ENCODE measurements around the gene MYL6B.
A peak's percentile ranks its signal among the peaks of the same experiment; 100 is the strongest.

The MYL6B gene

DNA sequence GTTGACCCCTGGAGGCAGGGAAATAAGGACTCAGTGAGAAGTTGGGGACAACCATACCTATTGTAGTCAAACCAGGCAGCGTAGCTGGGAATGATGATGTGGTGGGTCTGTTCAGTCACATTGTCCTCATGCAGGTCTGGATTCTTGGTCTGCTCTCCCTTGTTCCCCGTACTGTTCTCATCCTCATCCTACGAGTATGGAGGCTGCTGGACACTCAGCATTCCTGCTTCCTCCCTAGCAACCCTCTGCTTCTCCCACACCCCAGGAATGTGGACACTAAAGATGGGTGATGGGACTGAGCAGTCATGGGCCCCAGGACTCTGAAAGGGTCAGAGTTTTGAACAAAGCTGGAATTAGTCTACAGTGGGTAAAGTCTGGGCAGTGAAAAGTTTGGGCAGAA lies 26.0 kb downstream of the MYL6B start:
- H3K4me3 ChIP-seq (ENCODE audit: low read length), result no peak overlapping the region
- no peaks in the 10 kb centered on the region for H3K27me3 ChIP-seq (ENCODE audit: control insufficient read depth, insufficient read depth, low read length)
- H3K9me3 ChIP-seq (ENCODE audit: control insufficient read depth, insufficient read depth, low read length), result no peaks in the 10 kb centered on the region
- H3K4me1 ChIP-seq (ENCODE audit: control insufficient read depth, insufficient read depth, low read length), result no peaks in the 10 kb centered on the region
- no peak overlapping the region for H3K27ac ChIP-seq (ENCODE audit: low read length)
- peaks cover 26% of the 10 kb centered on the region for H3K36me3 ChIP-seq (ENCODE audit: control insufficient read depth, insufficient read depth, low read length)
- WGBS (ENCODE audit: insufficient coverage, insufficient read length), result no CpG with 5 or more reads among the region's 3 CpGs
- DNase-seq (ENCODE audit: low read depth, low spot score), result no peak

DNA sequence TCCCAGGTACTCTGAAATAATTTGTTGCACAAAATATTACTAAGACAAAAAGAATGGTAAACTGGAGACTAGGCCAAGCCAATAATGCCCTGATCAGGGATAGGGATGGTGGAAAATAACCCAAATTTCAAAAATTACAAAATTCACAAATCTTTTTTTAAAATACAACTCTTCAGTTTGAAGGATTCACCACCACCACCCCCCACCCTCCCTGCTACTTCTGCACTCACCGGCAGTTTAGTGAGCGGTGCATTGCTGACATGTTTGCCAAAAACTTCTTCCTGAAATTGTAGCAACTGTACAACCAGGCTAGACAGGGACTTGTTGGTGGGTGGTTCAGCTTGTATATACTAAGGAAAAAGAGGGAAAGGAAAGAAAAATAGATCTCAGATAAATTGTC lies 34.6 kb downstream of the MYL6B start:
- Histone ChIP-seq H3K4me1 (ENCODE audit: control insufficient read depth, insufficient read depth, low read length) (no peaks in the 10 kb centered on the region), H3K27ac (ENCODE audit: low read length) (no peak overlapping the region), H3K9me3 (ENCODE audit: control insufficient read depth, insufficient read depth, low read length) (no peaks in the 10 kb centered on the region), H3K4me3 (ENCODE audit: low read length) (no peak overlapping the region), H3K36me3 (ENCODE audit: control insufficient read depth, insufficient read depth, low read length) (peaks cover 24% of the 10 kb centered on the region; the same call in 1 of the 2 replicates), H3K27me3 (ENCODE audit: control insufficient read depth, insufficient read depth, low read length) (no peaks in the 10 kb centered on the region)
- DNase-seq (ENCODE audit: low read depth, low spot score), result no peak
- WGBS (ENCODE audit: insufficient coverage, insufficient read length), result no CpG with 5 or more reads among the region's 2 CpGs

DNA sequence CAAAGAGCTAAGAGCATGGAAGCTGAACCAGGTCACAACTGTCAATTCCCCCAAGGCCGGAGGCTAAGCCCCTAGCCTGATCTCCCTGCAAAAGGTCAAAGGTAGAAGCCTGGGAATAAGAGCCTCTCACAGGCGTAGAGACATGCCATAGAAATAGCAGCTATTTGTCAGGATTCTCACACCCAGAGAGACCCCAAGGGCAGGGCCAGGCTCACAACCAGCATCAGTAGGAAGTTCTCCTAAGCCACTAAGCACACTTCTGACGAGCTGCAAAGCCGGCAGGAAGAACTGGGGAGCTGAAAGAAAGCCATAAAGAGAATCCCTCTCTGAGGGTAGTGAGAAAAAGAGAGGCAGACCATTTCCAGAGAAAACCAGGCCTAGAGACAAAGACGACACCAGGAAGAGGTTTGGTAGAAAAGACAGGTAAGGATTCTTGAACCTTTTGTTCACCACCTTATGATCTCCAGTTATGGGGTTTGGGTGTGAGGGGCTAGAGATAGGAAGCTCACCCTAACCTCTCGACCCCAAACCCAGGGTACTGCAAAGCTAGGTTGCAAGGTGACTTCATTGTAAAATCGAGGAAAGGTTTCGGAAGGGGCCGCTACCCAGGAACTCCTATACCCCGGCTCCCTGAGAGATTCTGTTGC lies 35.9 kb downstream of the MYL6B start:
- peaks cover 20% of the 10 kb centered on the region; the same call in 1 of the 2 replicates for H3K36me3 ChIP-seq (ENCODE audit: control insufficient read depth, insufficient read depth, low read length)
- H3K4me1 ChIP-seq (ENCODE audit: control insufficient read depth, insufficient read depth, low read length), result no peaks in the 10 kb centered on the region
- H3K4me3 ChIP-seq (ENCODE audit: low read length), result peak overlapping the region; percentile 88; the same call in 1 of the 2 replicates
- no peaks in the 10 kb centered on the region for H3K27me3 ChIP-seq (ENCODE audit: control insufficient read depth, insufficient read depth, low read length)
- no peaks in the 10 kb centered on the region for H3K9me3 ChIP-seq (ENCODE audit: control insufficient read depth, insufficient read depth, low read length)
- DNase-seq (ENCODE audit: low read depth, low spot score), result no peak
- H3K27ac ChIP-seq (ENCODE audit: low read length), result no peak overlapping the region
- WGBS (ENCODE audit: insufficient coverage, insufficient read length), result no CpG with 5 or more reads among the region's 10 CpGs

DNA sequence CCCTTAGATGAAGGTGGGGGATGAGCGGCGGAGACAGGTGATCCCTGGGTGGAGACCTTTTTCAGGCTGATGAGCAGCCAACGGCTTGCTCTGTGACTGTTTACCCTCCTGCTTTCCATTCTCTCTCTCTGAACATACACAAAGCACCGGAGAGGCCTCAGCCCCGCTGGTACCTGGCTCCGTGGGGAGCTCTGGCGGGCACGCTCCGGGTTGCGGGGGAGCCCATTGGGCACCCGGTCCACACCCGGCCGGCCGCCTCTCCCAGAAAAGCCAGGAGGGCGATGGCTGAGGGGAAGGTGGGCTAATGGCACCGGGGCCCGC lies 36.4 kb downstream of the MYL6B start:
- no peak for DNase-seq (ENCODE audit: low read depth, low spot score)
- H3K9me3 ChIP-seq (ENCODE audit: control insufficient read depth, insufficient read depth, low read length), result no peaks in the 10 kb centered on the region
- no peak overlapping the region for H3K27ac ChIP-seq (ENCODE audit: low read length)

DNA sequence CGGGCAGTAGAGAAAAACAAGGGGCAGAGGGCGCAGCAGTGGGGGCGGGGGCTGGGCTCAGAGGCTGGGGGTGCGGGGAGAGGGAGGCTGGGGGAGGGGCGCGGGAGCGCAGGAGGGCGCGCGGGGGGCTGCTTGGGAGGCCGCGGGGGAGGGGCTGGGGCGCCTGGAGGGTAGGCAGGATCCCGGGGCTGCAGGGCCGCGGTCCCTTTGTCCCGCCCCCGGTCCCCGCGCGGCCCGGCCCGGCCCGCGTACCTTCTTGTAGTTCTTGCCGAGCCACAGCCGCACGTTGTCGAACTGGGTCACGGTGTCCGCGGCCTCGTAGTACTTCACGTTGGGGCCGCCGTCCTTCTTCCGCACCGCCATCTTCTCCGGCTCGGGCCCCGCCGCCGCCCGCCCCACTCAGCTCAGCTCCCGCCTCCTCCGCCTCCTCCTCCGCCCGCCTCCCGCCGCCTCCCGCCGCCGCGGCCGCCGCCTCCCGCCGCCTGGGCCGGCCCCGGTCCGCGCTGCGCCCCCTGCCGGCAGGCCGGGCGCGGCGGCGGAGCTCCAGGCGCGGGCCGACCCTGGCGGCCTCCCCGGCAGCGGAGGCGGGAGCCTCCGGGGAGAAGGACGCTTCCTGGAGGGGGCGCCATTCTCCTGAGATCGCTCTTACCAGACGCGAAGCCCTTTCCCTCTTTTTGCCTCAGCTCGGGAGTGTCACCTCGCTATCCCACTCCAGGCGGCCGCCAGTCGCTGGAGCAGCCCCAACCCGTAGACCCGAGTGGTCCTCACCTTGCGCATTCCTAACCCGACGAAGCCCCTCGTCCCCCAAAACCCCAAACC lies 36.9 kb downstream of the MYL6B start, which contains the start of gene SMARCC2:
TSS of gene SMARCC2 (minus strand) at position 385 of the 819 bp plus-strand sequence. CDS start at position 363, 22 bp downstream.
- H3K27me3 ChIP-seq (ENCODE audit: control insufficient read depth, insufficient read depth, low read length), result no peaks in the 10 kb centered on the region
- H3K4me3 ChIP-seq (ENCODE audit: low read length), result peak within 1 kb of the TSS; percentile 88
- H3K36me3 ChIP-seq (ENCODE audit: control insufficient read depth, insufficient read depth, low read length), result peaks cover 15% of the 10 kb centered on the region; the same call in 1 of the 2 replicates
- no peaks in the 10 kb centered on the region for H3K9me3 ChIP-seq (ENCODE audit: control insufficient read depth, insufficient read depth, low read length)
- H3K4me1 ChIP-seq (ENCODE audit: control insufficient read depth, insufficient read depth, low read length), result no peaks in the 10 kb centered on the region
- peak; percentile 72 for DNase-seq (ENCODE audit: low read depth, low spot score)
- WGBS (ENCODE audit: insufficient coverage, insufficient read length), result no CpG with 5 or more reads among the region's 93 CpGs
- no peak within 1 kb of the TSS for H3K27ac ChIP-seq (ENCODE audit: low read length)

More for the DNA sequence above, 36.4 kb downstream of the MYL6B start:
- Histone ChIP-seq H3K27me3 (ENCODE audit: control insufficient read depth, insufficient read depth, low read length) (no peaks in the 10 kb centered on the region), H3K36me3 (ENCODE audit: control insufficient read depth, insufficient read depth, low read length) (peaks cover 19% of the 10 kb centered on the region; the same call in 1 of the 2 replicates), H3K4me3 (ENCODE audit: low read length) (peak overlapping the region; percentile 88; the same call in 1 of the 2 replicates), H3K4me1 (ENCODE audit: control insufficient read depth, insufficient read depth, low read length) (no peaks in the 10 kb centered on the region)
- no CpG with 5 or more reads among the region's 17 CpGs for WGBS (ENCODE audit: insufficient coverage, insufficient read length)

DNA sequence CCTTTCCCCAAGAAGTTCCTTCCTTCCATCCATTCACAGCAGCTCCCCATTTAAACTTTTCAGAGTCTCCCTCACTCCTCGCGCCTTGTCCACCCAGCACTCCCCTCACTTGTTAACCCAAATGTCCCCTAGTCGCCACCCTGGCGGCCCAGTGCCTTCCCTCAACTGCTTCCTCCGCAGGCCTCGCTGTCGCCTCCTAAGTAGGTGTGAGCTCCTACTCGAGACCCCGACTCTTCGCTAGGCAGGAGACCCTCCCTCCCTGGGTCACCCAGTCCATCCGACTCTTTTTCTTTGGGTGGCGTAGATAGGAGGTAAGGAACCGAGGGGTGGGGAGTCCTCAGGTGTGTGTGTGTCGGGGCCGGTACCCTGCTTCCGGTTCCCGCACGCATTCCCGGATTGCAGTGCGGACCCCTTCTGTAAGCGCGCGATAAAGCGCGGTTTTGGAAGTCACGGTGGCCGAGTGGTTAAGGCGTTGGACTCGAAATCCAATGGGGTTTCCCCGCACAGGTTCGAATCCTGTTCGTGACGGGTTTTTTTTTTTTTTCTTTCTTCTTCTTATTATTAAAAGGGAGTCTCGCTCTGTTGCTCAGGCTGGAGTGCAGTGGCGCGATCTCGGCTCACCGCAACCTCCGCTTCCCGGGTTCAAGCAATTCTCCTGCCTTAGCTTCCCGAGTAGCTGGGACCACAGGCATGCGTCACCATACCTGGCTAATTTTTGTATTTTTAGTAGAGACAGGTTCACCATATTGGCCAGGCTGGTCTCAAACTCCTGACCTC lies 37.7 kb downstream of the MYL6B start:
- WGBS (ENCODE audit: insufficient coverage, insufficient read length), result no CpG with 5 or more reads among the region's 42 CpGs
- DNase-seq (ENCODE audit: low read depth, low spot score), result peak; percentile 87

DNA sequence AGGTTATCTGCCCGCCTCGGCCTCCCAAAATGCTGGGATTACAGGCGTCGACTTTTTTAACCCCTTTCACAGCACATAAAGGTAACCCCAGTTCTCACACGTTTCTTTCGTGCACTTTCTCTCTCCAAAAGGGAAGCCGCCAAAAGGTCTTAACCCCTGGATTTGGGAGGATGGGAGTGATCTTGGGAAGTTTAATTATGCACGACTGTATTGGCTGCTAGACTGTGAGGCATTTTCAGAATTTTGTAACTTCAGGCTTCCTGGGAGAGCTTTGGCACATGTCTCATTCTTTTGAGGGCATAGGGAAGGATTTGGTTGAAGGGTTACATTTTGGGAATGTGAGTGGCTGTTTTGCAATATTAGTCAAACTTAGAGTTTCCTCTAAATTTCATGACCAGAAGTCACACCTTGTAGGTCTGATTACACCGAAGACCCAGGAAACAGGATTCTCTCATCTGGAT lies 38.3 kb downstream of the MYL6B start:
- no peak for DNase-seq (ENCODE audit: low read depth, low spot score)
- peaks cover 6% of the 10 kb centered on the region; the same call in 1 of the 2 replicates for H3K36me3 ChIP-seq (ENCODE audit: control insufficient read depth, insufficient read depth, low read length)
- no peaks in the 10 kb centered on the region for H3K4me1 ChIP-seq (ENCODE audit: control insufficient read depth, insufficient read depth, low read length)
- no peaks in the 10 kb centered on the region for H3K27me3 ChIP-seq (ENCODE audit: control insufficient read depth, insufficient read depth, low read length)
- no CpG with 5 or more reads among the region's 9 CpGs for WGBS (ENCODE audit: insufficient coverage, insufficient read length)
- H3K9me3 ChIP-seq (ENCODE audit: control insufficient read depth, insufficient read depth, low read length), result no peaks in the 10 kb centered on the region
- peak overlapping the region; percentile 88; the same call in 1 of the 2 replicates for H3K4me3 ChIP-seq (ENCODE audit: low read length)
- no peak overlapping the region for H3K27ac ChIP-seq (ENCODE audit: low read length)

More for the DNA sequence above, 37.7 kb downstream of the MYL6B start:
- Histone ChIP-seq H3K4me1 (ENCODE audit: control insufficient read depth, insufficient read depth, low read length) (no peaks in the 10 kb centered on the region), H3K27ac (ENCODE audit: low read length) (no peak overlapping the region), H3K4me3 (ENCODE audit: low read length) (peak overlapping the region; percentile 88; the same call in 1 of the 2 replicates), H3K9me3 (ENCODE audit: control insufficient read depth, insufficient read depth, low read length) (no peaks in the 10 kb centered on the region), H3K36me3 (ENCODE audit: control insufficient read depth, insufficient read depth, low read length) (peaks cover 8% of the 10 kb centered on the region; the same call in 1 of the 2 replicates), H3K27me3 (ENCODE audit: control insufficient read depth, insufficient read depth, low read length) (no peaks in the 10 kb centered on the region)

DNA sequence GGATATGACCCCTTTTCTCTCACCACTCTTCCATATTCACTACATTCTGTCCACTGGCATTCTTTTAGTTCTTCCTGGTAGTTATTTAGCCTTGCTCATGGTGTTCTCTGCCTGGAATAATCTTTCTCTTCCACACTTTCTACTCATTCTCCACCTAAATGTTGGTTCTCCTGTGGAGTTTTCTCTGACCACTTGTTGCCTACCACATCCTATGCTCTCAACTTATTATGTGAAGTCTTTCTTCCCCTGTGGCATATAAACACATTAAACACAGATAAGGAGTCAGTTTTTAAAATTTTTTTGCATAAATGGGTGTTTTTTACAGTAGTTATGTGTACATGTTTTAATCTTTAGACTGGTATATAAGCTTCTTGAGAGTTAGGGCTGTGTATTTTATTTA lies 40.2 kb downstream of the MYL6B start:
- no peak for DNase-seq (ENCODE audit: low read depth, low spot score)
- Histone ChIP-seq H3K27ac (ENCODE audit: low read length) (no peak overlapping the region), H3K4me3 (ENCODE audit: low read length) (no peak overlapping the region), H3K27me3 (ENCODE audit: control insufficient read depth, insufficient read depth, low read length) (no peaks in the 10 kb centered on the region), H3K4me1 (ENCODE audit: control insufficient read depth, insufficient read depth, low read length) (no peaks in the 10 kb centered on the region), H3K9me3 (ENCODE audit: control insufficient read depth, insufficient read depth, low read length) (no peaks in the 10 kb centered on the region), H3K36me3 (ENCODE audit: control insufficient read depth, insufficient read depth, low read length) (peaks cover 5% of the 10 kb centered on the region; the same call in 1 of the 2 replicates)

DNA sequence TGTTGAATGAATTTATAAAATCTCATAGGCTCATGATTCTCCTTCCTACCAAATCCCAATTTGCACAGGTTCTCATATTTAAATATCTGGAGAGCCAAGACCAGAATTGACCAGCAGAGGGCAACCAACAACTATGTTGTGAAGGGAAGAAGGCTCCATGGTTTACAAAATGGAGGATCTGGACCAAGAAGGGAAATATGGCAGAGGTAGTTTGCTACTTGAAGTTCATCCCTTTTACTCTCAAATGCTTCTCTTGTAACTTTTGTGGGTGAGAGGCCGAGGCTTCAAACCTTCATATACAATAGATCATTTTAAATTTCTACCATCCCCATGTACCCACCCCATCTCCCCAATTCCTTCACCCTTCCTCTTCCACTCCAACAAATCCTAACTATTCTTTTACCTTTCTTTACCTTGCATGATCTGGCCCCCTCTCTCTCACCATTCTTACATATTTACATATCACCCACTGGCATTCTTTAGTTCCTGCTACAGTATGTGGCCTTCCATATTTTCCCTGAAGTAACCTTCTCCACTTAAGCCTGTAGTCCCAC lies 40.7 kb downstream of the MYL6B start:
- WGBS (ENCODE audit: insufficient coverage, insufficient read length), result no CpG with 5 or more reads among the region's 1 CpG
- Histone ChIP-seq H3K27ac (ENCODE audit: low read length) (no peak overlapping the region), H3K36me3 (ENCODE audit: control insufficient read depth, insufficient read depth, low read length) (no peaks in the 10 kb centered on the region), H3K4me1 (ENCODE audit: control insufficient read depth, insufficient read depth, low read length) (no peaks in the 10 kb centered on the region), H3K4me3 (ENCODE audit: low read length) (no peak overlapping the region), H3K9me3 (ENCODE audit: control insufficient read depth, insufficient read depth, low read length) (no peaks in the 10 kb centered on the region), H3K27me3 (ENCODE audit: control insufficient read depth, insufficient read depth, low read length) (no peaks in the 10 kb centered on the region)
- DNase-seq (ENCODE audit: low read depth, low spot score), result peak; percentile 60

Measured in iPS DF 6.9 (cell line).